ENCODE results near the gene PALLD.

The PALLD gene

GRCh38 chr4:168759959-168760527 is 263.2 kb downstream of the PALLD start:
- no peak for DNase-seq

- no peak for DNase-seq
Measured at GRCh38 chr4:168761066-168761465, 264.2 kb downstream of the PALLD start.

GRCh38 chr4:168765322-168765721 is 268.5 kb downstream of the PALLD start:
- no peak for DNase-seq

GRCh38 chr4:168765726-168766125 is 268.9 kb downstream of the PALLD start:
- no peak for DNase-seq

- no peak for DNase-seq
Measured at GRCh38 chr4:168766604-168767316, 269.9 kb downstream of the PALLD start.

- no peak for DNase-seq
Measured at GRCh38 chr4:168769416-168769815, 272.6 kb downstream of the PALLD start.

- no peak for DNase-seq
Measured at GRCh38 chr4:168769837-168770236, 273.0 kb downstream of the PALLD start.

- no peak for DNase-seq
Measured at GRCh38 chr4:168771251-168771650, 274.4 kb downstream of the PALLD start.

GRCh38 chr4:168773388-168774195 is 276.7 kb downstream of the PALLD start:
- no peak for DNase-seq

GRCh38 chr4:168776382-168776781 is 279.5 kb downstream of the PALLD start:
- DNase-seq, result no peak

- DNase-seq, result no peak
Measured at GRCh38 chr4:168777277-168777965, 280.6 kb downstream of the PALLD start.

- no peak for DNase-seq
Measured at GRCh38 chr4:168781341-168781740, 284.5 kb downstream of the PALLD start.

- no peak for DNase-seq
Measured at GRCh38 chr4:168781926-168782325, 285.1 kb downstream of the PALLD start.

- no peak for DNase-seq
Measured at GRCh38 chr4:168782439-168782838, 285.6 kb downstream of the PALLD start.

GRCh38 chr4:168784786-168785461 is 288.1 kb downstream of the PALLD start:
- no peak for DNase-seq

- DNase-seq, result no peak
Measured at GRCh38 chr4:168787334-168787733, 290.5 kb downstream of the PALLD start.

GRCh38 chr4:168787801-168788595 is 291.1 kb downstream of the PALLD start:
- DNase-seq, result peak; percentile 17

GRCh38 chr4:168790898-168791297 is 294.0 kb downstream of the PALLD start:
- DNase-seq, result no peak

- no peak for DNase-seq
Measured at GRCh38 chr4:168791376-168791775, 294.5 kb downstream of the PALLD start.

GRCh38 chr4:168793542-168793941 is 296.7 kb downstream of the PALLD start:
- DNase-seq, result no peak

- no peak for DNase-seq
Measured at GRCh38 chr4:168794092-168794707, 297.3 kb downstream of the PALLD start.

Data from right kidney (tissue), 1 donor.